GM19043 (cell line): ENCODE results near the gene FAM76A.
"Not testable (repeated sequence)": the region's sequence is repeated elsewhere in the genome, so short reads cannot be mapped to it uniquely, and the experiment has no call there.

Source experiments
- ATAC-seq: cut with Tn5 transposase; IDR thresholded peaks from one replicate; pipeline ENCODE4 v1.9.1; 2021; ENCODE audit warnings: low read depth; ENCODE audit not compliant: unreplicated experiment

Gene FAM76A

GRCh38 chr1:27773826-27774445, 48.2 kb downstream of the FAM76A start:
- peak; percentile 8 for ATAC-seq

- no peak for ATAC-seq
These were observed 48.9 kb downstream of the FAM76A start for GRCh38 chr1:27774654-27775053.

DNA sequence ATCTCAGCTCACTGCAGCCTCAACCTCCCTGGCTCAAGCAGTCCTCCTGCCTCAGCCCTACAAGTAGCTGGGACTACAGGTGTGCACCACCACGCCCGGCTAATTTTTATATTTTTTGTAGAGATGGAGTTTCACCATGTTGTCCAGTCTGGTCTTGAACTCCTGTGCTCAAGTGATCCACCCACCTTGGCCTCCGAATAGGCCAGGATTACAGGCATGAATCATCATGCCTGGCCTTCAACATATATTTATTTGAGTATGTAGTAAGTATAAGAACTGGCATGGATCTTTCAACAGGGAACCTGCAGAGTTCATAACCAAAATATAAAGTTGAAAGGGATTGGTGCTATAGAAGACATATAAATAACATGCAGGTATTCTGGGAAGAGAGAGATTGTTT, 49.6 kb downstream of the FAM76A start:
- not testable (repeated sequence) for ATAC-seq

DNA sequence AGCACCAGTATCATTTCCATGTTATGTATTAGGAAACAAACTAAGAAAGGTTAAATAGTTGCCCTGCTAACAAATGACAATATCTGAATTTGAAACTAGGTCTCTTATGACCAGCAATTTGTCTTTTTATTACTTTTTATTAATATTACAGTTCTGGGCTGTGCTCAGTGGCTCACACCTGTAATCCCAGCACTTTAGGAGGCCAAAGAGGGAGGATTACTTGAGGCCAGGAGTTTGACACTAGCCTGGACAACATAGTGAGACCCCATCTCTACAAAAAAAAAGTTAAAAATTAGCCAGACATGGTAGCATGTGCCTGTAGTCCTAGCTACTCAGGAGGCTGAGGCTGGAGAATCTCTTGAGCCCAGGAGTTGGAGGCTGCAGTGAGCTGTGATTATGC, 50.5 kb downstream of the FAM76A start:
- not testable (repeated sequence) for ATAC-seq

- ATAC-seq: no peak
These were observed 52.3 kb downstream of the FAM76A start for GRCh38 chr1:27778056-27778455.

- ATAC-seq: no peak
These were observed 53.4 kb downstream of the FAM76A start for GRCh38 chr1:27779122-27779521.

GRCh38 chr1:27782950-27783349, 57.2 kb downstream of the FAM76A start:
- ATAC-seq: no peak

DNA sequence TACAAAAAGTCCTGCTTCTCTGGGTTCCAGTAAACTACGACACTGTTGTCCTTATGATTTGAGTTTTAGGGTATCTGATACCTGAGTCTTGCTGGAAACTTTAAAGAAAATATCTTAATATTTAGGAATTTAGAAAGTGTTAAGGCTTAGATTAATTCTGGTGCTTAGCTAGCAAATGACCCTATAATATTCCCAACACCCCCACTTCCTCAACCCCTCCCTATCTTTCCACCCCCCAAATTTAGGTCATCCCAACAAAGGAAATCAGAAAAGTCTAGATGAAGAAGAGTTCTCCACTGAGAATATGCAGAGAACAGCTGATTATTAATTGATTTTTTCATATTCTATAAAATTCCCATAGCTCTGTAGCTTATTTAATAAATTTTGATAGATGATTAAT, 58.9 kb downstream of the FAM76A start:
- no peak for ATAC-seq

DNA sequence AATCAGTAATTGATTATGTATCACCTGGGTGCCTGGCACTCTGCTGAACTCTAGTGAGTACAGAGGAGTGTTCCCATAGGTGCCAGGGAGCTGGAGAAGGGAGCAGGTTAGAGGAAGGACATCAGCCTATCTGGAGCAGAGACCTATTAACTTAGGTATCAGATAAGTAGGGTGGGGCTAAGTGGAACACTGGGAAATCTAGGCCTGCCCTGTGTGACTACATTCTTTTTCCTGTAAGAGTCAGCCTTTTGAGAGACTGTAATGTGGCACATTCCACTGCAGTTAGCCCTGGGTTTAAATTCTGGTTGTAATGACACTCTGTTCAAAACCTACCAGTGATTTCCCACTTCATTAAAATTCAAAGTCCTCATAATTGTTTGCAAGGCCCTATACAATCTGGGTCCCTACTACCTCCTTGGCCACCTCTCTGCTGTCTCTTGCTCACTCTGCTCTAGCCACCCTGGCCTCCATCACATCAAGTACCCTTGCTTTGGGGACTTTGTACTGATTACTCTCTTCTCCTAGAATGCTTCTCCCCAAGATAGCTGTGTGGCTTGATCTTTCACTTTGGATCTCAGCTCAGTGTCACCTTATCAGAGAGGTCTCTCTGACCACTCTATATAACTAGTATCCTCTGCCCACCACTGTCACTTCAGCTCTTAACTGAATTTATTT, 60.2 kb downstream of the FAM76A start:
- no peak for ATAC-seq

DNA sequence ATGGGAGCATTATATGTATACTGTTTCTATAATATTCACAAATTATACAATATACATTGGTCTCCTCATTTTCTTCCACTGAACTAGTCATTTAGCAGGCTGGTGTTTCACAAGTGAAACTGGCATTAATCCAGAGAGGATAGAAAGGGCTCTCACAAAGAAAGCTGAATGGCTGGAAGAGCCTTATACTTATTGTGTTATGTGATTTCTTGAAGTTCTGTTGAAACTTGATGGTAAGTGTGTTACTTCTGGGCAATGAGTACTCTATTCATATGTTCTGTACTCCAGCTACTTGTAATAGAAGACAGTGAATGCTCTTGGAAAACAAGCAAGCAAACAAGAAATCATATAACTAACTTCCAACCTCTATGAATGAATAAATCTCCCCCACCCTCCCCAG, 62.1 kb downstream of the FAM76A start:
- ATAC-seq: no peak

- ATAC-seq: no peak
These were observed 63.8 kb downstream of the FAM76A start for GRCh38 chr1:27789540-27790041.

DNA sequence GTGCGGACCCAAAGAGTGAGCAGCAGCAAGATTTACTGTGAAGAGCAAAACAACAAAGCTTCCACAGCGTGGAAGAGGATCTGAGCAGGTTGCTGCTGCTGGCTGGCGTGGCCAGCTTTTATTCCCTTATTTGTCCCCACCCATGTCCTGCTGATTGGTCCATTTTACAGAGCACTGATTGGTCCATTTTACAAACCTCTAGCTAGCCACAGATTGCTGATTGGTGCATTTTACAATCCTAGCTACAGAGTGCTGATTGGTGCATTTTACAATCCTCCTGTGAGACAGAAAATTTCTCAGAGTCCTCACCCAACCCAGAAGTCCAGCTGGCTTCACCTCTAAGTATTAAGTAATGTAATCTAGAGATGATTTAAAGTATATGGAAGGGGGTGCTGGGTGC, 64.5 kb downstream of the FAM76A start:
- ATAC-seq: not testable (repeated sequence)

DNA sequence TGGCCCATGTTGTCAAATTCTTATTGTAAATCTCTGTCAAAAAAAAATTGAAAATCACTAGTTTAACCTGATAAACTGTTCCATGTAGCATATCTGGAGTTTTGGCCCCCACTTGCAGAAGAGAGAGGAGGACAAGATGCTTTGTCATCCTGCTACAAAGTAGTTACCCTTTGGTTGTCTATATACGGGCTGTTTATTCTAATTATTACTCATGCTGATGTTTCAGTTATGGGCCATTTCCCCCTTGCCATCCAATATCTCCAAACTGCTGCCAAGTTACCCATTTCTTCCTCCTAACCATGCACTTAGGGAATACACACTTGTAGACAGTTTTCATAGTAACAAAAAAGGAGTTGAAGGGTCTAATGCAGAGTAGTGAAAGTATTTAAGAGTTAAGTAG, 69.8 kb downstream of the FAM76A start:
- no peak for ATAC-seq

- no peak for ATAC-seq
These were observed 79.0 kb downstream of the FAM76A start for GRCh38 chr1:27804791-27805190.

GRCh38 chr1:27806758-27807157, 81.0 kb downstream of the FAM76A start:
- no peak for ATAC-seq

DNA sequence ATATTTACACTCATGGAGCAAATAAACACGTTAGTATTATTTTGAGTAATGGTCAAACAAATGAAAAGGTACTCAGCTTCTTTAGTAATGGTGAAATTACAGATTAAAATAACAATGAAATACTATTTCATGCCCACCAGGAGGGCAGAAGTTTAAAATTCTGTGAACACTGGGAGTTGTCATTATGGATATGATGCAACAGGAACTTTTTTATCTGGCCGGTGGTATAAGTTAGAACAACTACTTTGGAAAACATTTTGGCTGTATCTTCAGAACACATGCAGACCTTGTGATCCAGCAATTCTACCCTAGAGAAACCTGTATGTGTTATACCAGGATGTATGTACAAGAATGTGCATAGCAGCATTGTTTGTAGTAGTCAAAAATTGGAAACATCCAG, 81.6 kb downstream of the FAM76A start:
- ATAC-seq: no peak

GRCh38 chr1:27808131-27808530, 82.4 kb downstream of the FAM76A start:
- ATAC-seq: not testable (repeated sequence)

GRCh38 chr1:27809883-27810282, 84.1 kb downstream of the FAM76A start:
- ATAC-seq: no peak

- ATAC-seq: no peak
These were observed 86.2 kb downstream of the FAM76A start for GRCh38 chr1:27811741-27812500.
